HG03039 (cell line): ENCODE results near the gene RNF167.

Source experiments
- ATAC-seq: cut with Tn5 transposase; IDR thresholded peaks from one replicate; pipeline ENCODE4 v1.9.1; 2021; ENCODE audit warnings: mild to moderate bottlenecking, moderate library complexity; ENCODE audit not compliant: unreplicated experiment

The RNF167 gene

GRCh38 chr17:4950746-4951204, 10.7 kb downstream of the RNF167 start, which contains the start of gene ENO3:
Gene ENO3 (plus strand): TSS chr17:4951119. CDS start chr17:4951830, 711 bp downstream.
- no peak for ATAC-seq

- no peak for ATAC-seq
These were observed 11.4 kb downstream of the RNF167 start for GRCh38 chr17:4951486-4951885.

- no peak for ATAC-seq
These were observed 13.4 kb downstream of the RNF167 start for GRCh38 chr17:4953451-4953961.

DNA sequence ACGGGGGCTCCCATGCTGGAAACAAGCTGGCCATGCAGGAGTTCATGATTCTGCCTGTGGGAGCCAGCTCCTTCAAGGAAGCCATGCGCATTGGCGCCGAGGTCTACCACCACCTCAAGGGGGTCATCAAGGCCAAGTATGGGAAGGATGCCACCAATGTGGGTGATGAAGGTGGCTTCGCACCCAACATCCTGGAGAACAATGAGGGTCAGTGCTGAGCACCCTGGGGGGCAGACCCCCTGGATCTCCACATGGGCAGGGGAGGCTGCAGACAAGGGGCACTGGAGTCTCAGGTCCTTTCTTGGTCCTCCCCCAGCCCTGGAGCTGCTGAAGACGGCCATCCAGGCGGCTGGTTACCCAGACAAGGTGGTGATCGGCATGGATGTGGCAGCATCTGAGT, 15.0 kb downstream of the RNF167 start:
- ATAC-seq: no peak

DNA sequence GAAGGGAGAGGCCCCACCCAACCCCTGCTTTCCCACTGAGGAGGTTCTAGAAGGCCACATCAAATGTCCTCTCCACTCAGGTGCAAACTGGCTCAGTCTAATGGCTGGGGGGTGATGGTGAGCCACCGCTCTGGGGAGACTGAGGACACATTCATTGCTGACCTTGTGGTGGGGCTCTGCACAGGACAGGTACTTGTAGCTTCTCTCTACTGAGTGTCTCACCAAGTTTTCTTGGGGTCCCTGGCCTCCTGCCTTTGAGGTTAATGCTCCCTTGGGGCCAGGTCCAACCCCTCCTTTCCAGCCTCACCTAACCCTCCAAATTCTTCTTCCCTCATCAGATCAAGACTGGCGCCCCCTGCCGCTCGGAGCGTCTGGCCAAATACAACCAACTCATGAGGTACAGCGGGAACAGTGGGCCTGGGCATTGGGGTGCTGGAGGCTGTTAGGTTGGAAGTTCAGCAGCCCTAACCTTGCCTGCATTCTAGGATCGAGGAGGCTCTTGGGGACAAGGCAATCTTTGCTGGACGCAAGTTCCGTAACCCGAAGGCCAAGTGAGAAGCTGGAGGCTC, 16.5 kb downstream of the RNF167 start:
- ATAC-seq: no peak

DNA sequence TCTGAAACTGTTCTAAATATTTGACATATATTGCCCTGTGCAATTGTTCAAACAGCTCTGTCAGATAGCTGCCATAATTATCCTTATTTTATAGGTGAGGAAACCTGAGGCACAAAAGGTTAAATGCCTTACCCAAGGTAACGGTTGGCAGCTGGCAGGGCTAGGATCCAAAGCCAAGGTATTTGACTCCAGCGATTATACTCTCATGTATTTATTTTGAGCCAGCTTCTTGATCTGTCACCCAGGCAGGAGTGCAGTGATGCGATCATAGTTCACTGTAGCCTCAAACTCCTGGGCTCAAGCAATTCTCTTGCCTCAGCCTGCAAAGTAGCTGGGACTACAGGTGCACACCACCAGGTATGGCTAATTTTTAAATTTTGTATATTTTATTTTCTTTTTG, 18.0 kb downstream of the RNF167 start:
- no peak for ATAC-seq

DNA sequence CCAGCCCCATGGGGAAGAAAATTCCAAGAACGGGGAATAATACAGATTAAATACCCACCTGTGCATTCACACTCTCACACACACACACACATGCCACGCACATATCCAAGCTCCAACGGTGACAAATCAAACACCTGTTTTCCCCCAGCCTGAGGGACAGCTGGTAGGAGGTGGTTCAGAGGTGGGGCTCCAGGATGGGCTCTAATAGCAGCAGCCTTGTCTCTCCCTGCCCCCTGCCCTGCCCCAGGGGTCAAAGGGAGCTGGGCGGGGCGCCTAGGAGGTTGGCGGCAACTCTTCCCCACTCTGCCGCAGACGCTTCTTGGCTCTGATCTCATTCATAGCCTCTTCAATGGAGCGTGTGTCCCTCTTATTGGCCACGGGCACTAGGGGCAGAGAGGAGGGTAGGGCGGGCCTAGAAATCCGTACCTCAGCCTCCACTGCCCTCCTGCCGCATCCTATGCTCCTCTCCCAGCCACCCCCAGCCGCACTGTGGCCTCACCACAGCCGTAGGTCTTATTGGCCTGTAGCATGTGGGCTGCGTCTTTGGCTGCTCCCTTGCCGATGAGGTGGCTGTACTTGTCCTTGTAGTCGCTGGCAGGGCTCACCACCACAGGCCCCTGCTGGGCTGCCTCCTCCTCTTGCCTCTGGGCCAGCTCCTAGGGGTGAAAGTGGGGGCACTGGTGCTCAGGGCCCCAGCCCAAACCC, 19.3 kb downstream of the RNF167 start:
- ATAC-seq: no peak

DNA sequence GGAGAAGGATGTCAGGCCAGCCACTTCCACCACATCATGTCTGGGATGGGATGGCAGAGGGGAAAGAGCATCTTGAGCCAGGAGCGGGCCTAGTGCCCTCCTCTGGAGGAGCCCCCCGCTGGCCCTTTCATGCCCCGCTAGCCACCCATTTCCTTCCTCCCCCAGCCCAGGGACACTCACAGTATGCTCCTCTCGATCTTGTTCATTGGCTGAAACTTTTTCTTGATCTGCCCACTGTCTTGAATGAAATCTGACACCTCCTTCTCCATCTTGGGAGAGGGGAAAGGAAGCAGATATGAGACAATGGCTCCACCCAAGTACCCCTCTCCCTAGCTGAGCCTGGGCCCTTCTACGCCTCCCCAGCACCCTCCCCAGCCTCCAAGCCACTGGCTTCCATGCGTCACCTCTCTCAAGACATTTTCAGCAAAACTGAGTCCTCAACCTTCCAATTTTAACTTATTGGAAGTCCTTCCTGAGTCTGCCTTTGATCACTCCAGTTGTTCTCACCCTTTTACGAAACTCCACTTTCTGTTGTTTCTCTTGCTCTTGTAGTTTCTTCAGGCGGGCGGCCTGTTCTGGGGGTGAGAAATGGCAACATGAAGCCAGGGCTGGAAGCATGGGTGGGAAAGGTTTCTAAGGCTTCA, 20.3 kb downstream of the RNF167 start:
- no peak for ATAC-seq

DNA sequence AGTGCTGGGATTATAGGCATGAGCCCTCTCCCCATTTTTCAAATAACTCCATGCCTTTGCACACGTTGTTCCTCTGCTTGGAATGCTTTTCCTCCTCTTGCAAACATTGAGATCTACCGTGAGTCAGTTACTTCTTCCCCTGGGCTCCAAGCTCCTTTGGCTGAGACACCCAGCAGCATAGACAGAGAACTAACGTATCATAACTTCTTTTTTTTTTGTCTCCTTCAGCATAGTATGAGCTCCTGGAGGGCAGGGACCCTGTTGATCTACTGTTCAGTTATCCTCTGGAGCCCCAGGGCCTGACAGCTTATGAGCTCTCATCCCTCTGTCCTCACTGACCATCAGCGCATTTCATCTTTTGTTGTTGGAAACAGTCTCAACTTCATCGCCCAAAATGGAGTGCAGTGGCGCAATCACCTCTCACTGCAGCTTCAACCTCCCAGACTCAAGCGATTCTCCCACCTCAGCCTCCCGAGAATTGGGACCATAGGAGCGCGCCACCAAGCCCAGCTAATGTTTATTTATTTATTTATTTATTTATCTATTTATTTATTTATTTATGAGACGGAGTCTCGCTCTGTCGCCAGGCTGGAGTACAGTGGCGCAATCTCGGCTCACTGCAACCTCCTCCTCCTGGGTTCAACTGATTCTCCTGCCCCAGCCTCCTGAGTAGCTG, 25.4 kb downstream of the RNF167 start:
- no peak for ATAC-seq

DNA sequence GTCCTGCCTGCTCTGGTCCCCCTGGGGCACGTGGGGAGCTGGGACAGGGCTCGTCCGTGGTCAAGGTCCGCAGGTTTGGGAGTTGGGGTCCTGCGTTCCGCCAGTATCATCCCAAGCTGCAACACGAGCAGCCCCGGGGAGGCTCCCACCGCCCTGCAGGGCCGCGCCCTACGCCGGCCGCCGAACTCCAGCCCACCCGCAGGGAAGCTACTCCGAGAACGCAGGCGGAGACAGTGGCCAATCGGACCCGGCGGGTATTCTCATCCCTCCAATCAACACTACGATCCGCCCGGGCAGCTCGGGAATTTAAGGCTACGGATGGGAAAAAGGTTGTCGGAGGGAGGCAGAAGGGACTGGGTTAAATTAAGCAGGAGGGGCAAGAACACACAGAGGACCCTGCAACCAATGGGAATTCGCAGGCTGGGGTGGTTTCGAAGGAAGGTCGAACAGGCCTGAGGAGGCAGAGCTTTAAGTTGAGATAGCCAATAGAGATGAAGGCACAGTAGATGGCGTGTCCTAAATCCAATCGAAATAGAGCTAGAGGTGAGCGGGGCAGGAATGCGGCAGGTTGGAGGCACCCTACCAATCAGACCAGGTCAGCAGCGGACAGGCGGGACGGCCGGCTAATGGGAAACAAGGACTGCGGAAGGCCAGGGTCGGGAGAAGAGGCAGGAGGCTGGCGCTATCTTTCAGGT, 26.9 kb downstream of the RNF167 start:
- ATAC-seq: peak; percentile 80

GRCh38 chr17:4967539-4968485, 27.7 kb downstream of the RNF167 start, which contains the start of gene SPAG7:
Gene SPAG7 (minus strand): TSS chr17:4967817. CDS start chr17:4967804, 13 bp downstream.
- ATAC-seq: peak; percentile 53

- no peak for ATAC-seq
These were observed 28.5 kb downstream of the RNF167 start for GRCh38 chr17:4968486-4969046.

- ATAC-seq: no peak
These were observed 29.0 kb downstream of the RNF167 start for GRCh38 chr17:4969047-4969550.

DNA sequence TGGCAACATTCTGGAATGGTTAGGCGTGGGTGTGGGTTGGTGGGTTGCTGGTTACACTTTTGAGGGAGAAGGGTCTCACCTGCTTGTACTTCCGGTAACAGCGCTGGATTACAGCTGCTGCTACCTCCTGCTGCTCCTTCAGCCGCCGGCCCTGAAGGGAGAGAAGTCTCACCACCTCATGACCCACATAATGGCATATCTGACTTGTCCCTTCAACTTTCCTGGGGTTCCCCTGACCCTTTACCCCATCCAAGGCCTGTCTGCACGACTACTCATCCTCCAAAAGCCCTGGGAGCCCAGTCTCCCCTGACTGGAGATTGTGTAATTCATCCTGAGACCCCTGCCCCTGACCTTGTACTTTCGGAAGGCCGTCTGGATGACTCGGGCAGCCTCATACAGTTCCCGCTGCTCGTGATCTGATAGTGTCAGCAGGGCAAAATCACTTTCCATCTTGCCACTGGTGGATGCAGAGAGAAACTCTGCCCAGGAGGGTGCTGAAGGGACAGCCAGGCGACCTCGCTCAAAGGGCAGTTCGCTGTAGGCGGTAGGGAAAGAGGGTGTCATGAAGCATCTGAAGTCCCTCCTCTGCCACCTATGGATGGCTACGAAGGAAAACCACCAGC, 29.6 kb downstream of the RNF167 start:
- no peak for ATAC-seq

GRCh38 chr17:4970273-4970672, 30.2 kb downstream of the RNF167 start:
- ATAC-seq: no peak

GRCh38 chr17:4971826-4972225, 31.8 kb downstream of the RNF167 start:
- no peak for ATAC-seq

DNA sequence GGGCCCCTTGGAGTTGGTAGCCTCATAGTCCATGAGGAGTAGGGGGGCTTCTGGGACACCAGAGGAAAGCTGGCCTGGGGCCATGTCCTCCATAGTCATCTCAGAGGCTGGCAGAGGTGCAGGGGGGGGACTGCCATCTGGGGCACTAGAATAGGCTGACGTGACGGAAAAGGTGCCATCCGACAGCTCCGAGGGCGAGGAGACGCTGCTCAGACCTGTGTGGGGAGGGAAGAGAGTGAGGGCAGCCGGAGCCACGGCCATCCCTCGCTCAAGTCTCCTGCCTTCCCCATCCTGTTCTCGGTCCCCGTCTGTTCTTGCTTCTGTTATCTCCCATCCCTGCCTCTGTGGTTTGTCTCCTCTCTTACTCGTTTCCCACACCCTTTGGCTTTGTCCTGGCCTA, 32.3 kb downstream of the RNF167 start:
- ATAC-seq: no peak

DNA sequence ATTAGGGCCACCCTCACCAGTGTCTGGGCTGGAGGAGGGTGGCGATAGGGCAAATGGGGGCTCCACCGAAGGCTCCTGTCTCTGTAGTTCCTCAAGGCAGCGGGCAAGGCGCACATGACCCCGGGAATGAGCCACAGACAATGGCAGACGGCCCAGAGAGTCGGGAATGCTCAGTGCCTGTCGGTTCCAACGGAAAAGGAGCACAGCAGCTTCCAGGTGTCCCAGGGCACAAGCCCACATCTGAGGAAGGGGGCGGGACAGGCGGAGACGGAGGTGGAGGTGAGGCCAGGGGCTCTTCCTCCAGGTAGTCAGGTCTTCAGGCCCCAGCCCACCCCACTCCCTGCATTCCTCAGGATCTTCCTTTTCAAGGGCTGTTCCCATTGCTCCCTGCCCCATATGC, 32.7 kb downstream of the RNF167 start:
- ATAC-seq: no peak
